Measurements from ENCODE around the gene RCCD1. TPM values are rescaled to one million over a fixed set of nuclear protein-coding genes. Genes with fewer than 3 reads are reported as not detected.

RCCD1 gene
- total RNA-seq, 1 experiment from 2014 or later, result 51.5 TPM

- POLR2A ChIA-PET (ENCODE audit: unreplicated experiment), result interaction anchor here (0.6 to 0.7 kb wide), 4 partner anchors 11 to 1721 kb away, joined by 4 to 18 read pairs (median 10); no protein-coding TSS in a partner anchor
- Histone ChIP-seq H4K20me1 (ENCODE audit: insufficient read depth) (no peaks in the 10 kb centered on the region; the same call in 1 of the 2 replicates), H3K9me3 (ENCODE audit: insufficient read depth, low read depth) (no peaks in the 10 kb centered on the region), H3K79me2 (ENCODE audit: low read depth) (peaks cover 89% of the 10 kb centered on the region), H3K4me3 (no peak overlapping the region), H3K27me3 (ENCODE audit: insufficient read depth, low read depth) (no peaks in the 10 kb centered on the region), H3K4me2 (no peak overlapping the region), H2AFZ (no peak overlapping the region), H3K9me2 (ENCODE audit: insufficient read depth) (no peaks in the 10 kb centered on the region), H3K4me1 (replicated peaks; ENCODE audit: insufficient read depth) (peaks cover 3% of the 10 kb centered on the region; the same call in 1 of the 2 replicates), H3F3A (ENCODE audit: insufficient read depth, low read depth) (peaks cover 4% of the 10 kb centered on the region; the same call in 1 of the 2 replicates), H3K27ac (no peak overlapping the region), H3K36me3 (ENCODE audit: low read depth) (peaks cover 7% of the 10 kb centered on the region; the same call in 1 of the 2 replicates)
- intact Hi-C loops (cut with micrococcal nuclease; ENCODE audit: unreplicated experiment), result no loop called here
- no peak for TF ChIP-seq EZH2 (IDR thresholded peaks at IDR 0.05; ENCODE audit: low read depth)
- TF ChIP-seq, protein P1, sequence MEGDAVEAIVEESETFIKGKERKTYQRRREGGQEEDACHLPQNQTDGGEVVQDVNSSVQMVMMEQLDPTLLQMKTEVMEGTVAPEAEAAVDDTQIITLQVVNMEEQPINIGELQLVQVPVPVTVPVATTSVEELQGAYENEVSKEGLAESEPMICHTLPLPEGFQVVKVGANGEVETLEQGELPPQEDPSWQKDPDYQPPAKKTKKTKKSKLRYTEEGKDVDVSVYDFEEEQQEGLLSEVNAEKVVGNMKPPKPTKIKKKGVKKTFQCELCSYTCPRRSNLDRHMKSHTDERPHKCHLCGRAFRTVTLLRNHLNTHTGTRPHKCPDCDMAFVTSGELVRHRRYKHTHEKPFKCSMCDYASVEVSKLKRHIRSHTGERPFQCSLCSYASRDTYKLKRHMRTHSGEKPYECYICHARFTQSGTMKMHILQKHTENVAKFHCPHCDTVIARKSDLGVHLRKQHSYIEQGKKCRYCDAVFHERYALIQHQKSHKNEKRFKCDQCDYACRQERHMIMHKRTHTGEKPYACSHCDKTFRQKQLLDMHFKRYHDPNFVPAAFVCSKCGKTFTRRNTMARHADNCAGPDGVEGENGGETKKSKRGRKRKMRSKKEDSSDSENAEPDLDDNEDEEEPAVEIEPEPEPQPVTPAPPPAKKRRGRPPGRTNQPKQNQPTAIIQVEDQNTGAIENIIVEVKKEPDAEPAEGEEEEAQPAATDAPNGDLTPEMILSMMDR (conservative IDR thresholded peaks at IDR 0.05), result no peak
- CTCF ChIA-PET, result interaction anchor here (0.7 kb wide), 1 partner anchor 1598 kb away, joined by 9 read pairs; no protein-coding TSS in a partner anchor
- no peak for DNase-seq
- no TSS peak for BruUV-seq (replicated peaks)
Measured at GRCh38 chr15:90987561-90988141, 33.0 kb downstream of the RCCD1 start.

DNA sequence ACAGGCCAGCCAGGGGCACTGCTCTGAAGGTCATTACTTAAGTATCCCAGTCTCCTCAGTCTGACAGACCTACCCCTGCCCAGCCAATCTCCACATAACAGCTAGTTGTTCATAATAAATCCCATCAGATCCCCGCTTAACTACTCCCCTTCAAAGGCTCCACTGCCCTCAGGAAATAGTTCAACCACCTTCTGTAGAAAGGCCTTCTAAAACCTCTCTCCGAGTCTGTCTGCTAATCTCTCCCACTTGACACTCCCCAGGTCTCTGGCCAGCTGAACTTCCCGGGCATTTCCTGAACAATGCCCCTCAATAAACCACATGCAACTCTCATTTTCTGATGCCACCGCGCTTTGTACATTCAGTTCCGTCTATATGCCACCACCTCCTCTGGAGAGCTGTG lies 33.6 kb downstream of the RCCD1 start:
- Histone ChIP-seq H3K4me1 (replicated peaks; ENCODE audit: insufficient read depth) (peaks cover 5% of the 10 kb centered on the region; the same call in 1 of the 2 replicates), H3F3A (ENCODE audit: insufficient read depth, low read depth) (peaks cover 4% of the 10 kb centered on the region; the same call in 1 of the 2 replicates), H2AFZ (no peak overlapping the region), H3K27ac (0 out of 2 replicates have a peak overlapping the region, but pooled peaks have one; percentile 3), H4K20me1 (ENCODE audit: insufficient read depth) (no peaks in the 10 kb centered on the region; the same call in 1 of the 2 replicates), H3K27me3 (ENCODE audit: insufficient read depth, low read depth) (no peaks in the 10 kb centered on the region), H3K4me3 (no peak overlapping the region), H3K79me2 (ENCODE audit: low read depth) (peaks cover 95% of the 10 kb centered on the region), H3K4me2 (no peak overlapping the region), H3K9me2 (ENCODE audit: insufficient read depth) (no peaks in the 10 kb centered on the region), H3K9me3 (ENCODE audit: insufficient read depth, low read depth) (no peaks in the 10 kb centered on the region), H3K36me3 (ENCODE audit: low read depth) (0 out of 2 replicates have a peak, but pooled peaks cover 5% of the 10 kb centered on the region)
- no peak for DNase-seq
- intact Hi-C loops (cut with micrococcal nuclease; ENCODE audit: unreplicated experiment), result no loop called here
- CTCF ChIA-PET, result no interaction called here
- POLR2A ChIA-PET (ENCODE audit: unreplicated experiment), result interaction anchor here (0.6 kb wide), 1 partner anchor 30 kb away, joined by 16 read pairs; no protein-coding TSS in a partner anchor
- no TSS peak for BruUV-seq (replicated peaks)
- TF ChIP-seq EZH2 (IDR thresholded peaks at IDR 0.05; ENCODE audit: low read depth), result no peak
- TF ChIP-seq, protein P1 (conservative IDR thresholded peaks at IDR 0.05), result no peak

- no TSS peak for BruUV-seq (replicated peaks)
Measured at GRCh38 chr15:90989040-90989768, 34.5 kb downstream of the RCCD1 start.

More at GRCh38 chr15:90989040-90989768, 34.5 kb downstream of the RCCD1 start:
- CTCF ChIA-PET, result no interaction called here
- Histone ChIP-seq H3K79me2 (ENCODE audit: low read depth) (peaks cover 97% of the 10 kb centered on the region), H3K27ac (no peak overlapping the region), H3K9me3 (ENCODE audit: insufficient read depth, low read depth) (no peaks in the 10 kb centered on the region), H3K4me3 (no peak overlapping the region), H3K4me1 (replicated peaks; ENCODE audit: insufficient read depth) (peaks cover 5% of the 10 kb centered on the region; the same call in 1 of the 2 replicates), H3K27me3 (ENCODE audit: insufficient read depth, low read depth) (no peaks in the 10 kb centered on the region), H3K9me2 (ENCODE audit: insufficient read depth) (no peaks in the 10 kb centered on the region), H3K36me3 (ENCODE audit: low read depth) (no peaks in the 10 kb centered on the region), H3F3A (ENCODE audit: insufficient read depth, low read depth) (peaks cover 4% of the 10 kb centered on the region; the same call in 1 of the 2 replicates), H3K4me2 (no peak overlapping the region), H4K20me1 (ENCODE audit: insufficient read depth) (no peaks in the 10 kb centered on the region; the same call in 1 of the 2 replicates), H2AFZ (no peak overlapping the region)
- intact Hi-C loops (cut with micrococcal nuclease; ENCODE audit: unreplicated experiment), result no loop called here
- TF ChIP-seq EZH2 (IDR thresholded peaks at IDR 0.05; ENCODE audit: low read depth), result no peak
- POLR2A ChIA-PET (ENCODE audit: unreplicated experiment), result no interaction called here
- no peak for DNase-seq

All from PC-9 (cell line).